Measurements from ENCODE around the gene GRIK3. TPM values are rescaled to one million over a fixed set of nuclear protein-coding genes. Genes with fewer than 3 reads are reported as not detected.

GRIK3 gene
- polyA plus RNA-seq, 1 donor (not counting 4 experiments of a cell fraction or from before 2014, with no cell fraction given) = not detected

DNA sequence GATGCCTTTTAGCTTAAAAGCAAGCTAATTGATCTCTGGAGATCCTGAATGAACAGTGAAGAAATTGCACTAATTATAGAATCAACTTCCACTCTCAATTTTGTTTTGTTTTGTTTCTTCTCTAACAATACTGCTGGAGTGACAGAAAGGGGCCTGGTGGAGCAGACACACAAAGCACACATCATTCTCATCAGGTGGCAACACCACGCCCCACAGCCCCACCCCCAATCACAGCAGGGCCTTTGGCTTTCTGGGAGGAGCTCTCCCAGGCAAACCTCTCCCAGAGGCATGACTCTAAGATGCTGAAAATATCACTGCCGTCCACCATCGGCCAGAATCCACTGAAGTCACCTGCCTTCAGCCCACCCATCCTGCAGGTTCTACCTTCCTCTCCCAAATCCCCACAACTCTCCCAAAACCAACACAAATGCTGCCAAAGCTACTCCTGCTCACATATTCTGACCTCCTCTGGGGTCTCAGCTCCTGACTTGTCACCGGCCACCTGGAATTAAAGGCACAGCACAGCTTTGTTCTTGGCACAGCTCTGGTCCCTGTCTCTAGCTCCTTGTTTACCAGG lies 120.7 kb downstream of the GRIK3 start:
- Histone ChIP-seq H3K4me2 (ENCODE audit: control insufficient read depth, extremely low read depth, insufficient read depth, low read depth, low read length) (no peak overlapping the region), H3K27ac (ENCODE audit: control insufficient read depth, insufficient read depth, low read length) (no peak overlapping the region), H3K27me3 (ENCODE audit: control insufficient read depth, extremely low read depth, insufficient read depth, low read length) (no peaks in the 10 kb centered on the region), H3K4me1 (ENCODE audit: control insufficient read depth, extremely low read depth, insufficient read depth, low read length) (no peaks in the 10 kb centered on the region), H3K9me1 (ENCODE audit: control insufficient read depth, extremely low read depth, insufficient read depth, low read length) (no peaks in the 10 kb centered on the region), H4K20me1 (ENCODE audit: control insufficient read depth, extremely low read depth, insufficient read depth, low read length) (no peaks in the 10 kb centered on the region), H2AFZ (ENCODE audit: control insufficient read depth, low read length) (no peak overlapping the region), H3K36me3 (ENCODE audit: control insufficient read depth in 2 of 2, extremely low read depth in 1 of 2, insufficient read depth in 2 of 2, low read length in 2 of 2) (no peaks in the 10 kb centered on the region), H3K9ac (ENCODE audit: control insufficient read depth, extremely low read depth, insufficient read depth, low read length) (no peak overlapping the region), H3K79me2 (ENCODE audit: control insufficient read depth, insufficient read depth, low read length) (no peaks in the 10 kb centered on the region), H3K4me3 (ENCODE audit: control insufficient read depth in 2 of 3, extremely low read depth in 1 of 3, insufficient read depth in 2 of 3, low read depth in 1 of 3, low read length in 3 of 3) (no peak overlapping the region), H3K9me3 (ENCODE audit: control insufficient read depth, low read depth, low read length) (no peaks in the 10 kb centered on the region)
- TF ChIP-seq, protein P1, sequence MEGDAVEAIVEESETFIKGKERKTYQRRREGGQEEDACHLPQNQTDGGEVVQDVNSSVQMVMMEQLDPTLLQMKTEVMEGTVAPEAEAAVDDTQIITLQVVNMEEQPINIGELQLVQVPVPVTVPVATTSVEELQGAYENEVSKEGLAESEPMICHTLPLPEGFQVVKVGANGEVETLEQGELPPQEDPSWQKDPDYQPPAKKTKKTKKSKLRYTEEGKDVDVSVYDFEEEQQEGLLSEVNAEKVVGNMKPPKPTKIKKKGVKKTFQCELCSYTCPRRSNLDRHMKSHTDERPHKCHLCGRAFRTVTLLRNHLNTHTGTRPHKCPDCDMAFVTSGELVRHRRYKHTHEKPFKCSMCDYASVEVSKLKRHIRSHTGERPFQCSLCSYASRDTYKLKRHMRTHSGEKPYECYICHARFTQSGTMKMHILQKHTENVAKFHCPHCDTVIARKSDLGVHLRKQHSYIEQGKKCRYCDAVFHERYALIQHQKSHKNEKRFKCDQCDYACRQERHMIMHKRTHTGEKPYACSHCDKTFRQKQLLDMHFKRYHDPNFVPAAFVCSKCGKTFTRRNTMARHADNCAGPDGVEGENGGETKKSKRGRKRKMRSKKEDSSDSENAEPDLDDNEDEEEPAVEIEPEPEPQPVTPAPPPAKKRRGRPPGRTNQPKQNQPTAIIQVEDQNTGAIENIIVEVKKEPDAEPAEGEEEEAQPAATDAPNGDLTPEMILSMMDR (optimal IDR thresholded peaks at IDR 0.05 in 1 of 3, IDR thresholded peaks at IDR 0.05 in 1 of 3, conservative IDR thresholded peaks at IDR 0.05 in 1 of 3; ENCODE audit: extremely low read depth in 1 of 3, insufficient read depth in 2 of 3, low read length in 3 of 3) = no peak
- TF ChIP-seq EZH2 (IDR thresholded peaks at IDR 0.05; ENCODE audit: low read length) = no peak
- dilution Hi-C loops (cut with MboI; ENCODE audit: extremely low pct_ligation_motif_present, low sequenced_read_pairs) = no loop called here
- no peak for DNase-seq (ENCODE audit: low read depth, low spot score)
- FAIRE-seq = no peak

DNA sequence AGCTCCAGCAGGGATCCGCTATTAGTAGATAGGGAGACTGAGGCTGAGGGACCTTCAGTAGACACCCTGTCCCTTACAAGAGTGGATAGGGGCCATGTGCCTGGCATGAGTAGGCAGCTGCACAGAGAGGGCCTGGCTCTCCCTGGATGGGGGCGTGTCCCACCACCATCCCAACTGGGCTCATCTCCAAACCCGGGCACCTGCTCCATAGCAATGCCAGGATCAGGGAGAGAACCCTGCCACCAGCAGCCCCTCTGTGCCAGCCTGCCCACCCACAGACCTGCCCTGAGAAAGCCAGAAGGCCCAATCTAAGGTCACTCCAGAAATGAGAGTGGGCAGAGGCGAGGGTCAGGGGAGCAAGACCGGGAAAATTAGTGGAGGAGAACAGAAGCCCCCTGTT lies 121.3 kb downstream of the GRIK3 start:
- Histone ChIP-seq H3K27me3 (ENCODE audit: control insufficient read depth, extremely low read depth, insufficient read depth, low read length) (no peaks in the 10 kb centered on the region), H3K27ac (ENCODE audit: control insufficient read depth, insufficient read depth, low read length) (no peak overlapping the region), H3K9me1 (ENCODE audit: control insufficient read depth, extremely low read depth, insufficient read depth, low read length) (no peaks in the 10 kb centered on the region), H3K9me3 (ENCODE audit: control insufficient read depth, low read depth, low read length) (no peaks in the 10 kb centered on the region), H3K36me3 (ENCODE audit: control insufficient read depth in 2 of 2, extremely low read depth in 1 of 2, insufficient read depth in 2 of 2, low read length in 2 of 2) (no peaks in the 10 kb centered on the region), H3K4me2 (ENCODE audit: control insufficient read depth, extremely low read depth, insufficient read depth, low read depth, low read length) (no peak overlapping the region), H4K20me1 (ENCODE audit: control insufficient read depth, extremely low read depth, insufficient read depth, low read length) (no peaks in the 10 kb centered on the region), H3K79me2 (ENCODE audit: control insufficient read depth, insufficient read depth, low read length) (no peaks in the 10 kb centered on the region), H3K4me1 (ENCODE audit: control insufficient read depth, extremely low read depth, insufficient read depth, low read length) (no peaks in the 10 kb centered on the region), H2AFZ (ENCODE audit: control insufficient read depth, low read length) (no peak overlapping the region), H3K4me3 (ENCODE audit: control insufficient read depth in 2 of 3, extremely low read depth in 1 of 3, insufficient read depth in 2 of 3, low read depth in 1 of 3, low read length in 3 of 3) (no peak overlapping the region), H3K9ac (ENCODE audit: control insufficient read depth, extremely low read depth, insufficient read depth, low read length) (no peak overlapping the region)
- TF ChIP-seq, protein P1 (optimal IDR thresholded peaks at IDR 0.05 in 1 of 3, IDR thresholded peaks at IDR 0.05 in 1 of 3, conservative IDR thresholded peaks at IDR 0.05 in 1 of 3; ENCODE audit: extremely low read depth in 1 of 3, insufficient read depth in 2 of 3, low read length in 3 of 3) = no peak
- TF ChIP-seq EZH2 (IDR thresholded peaks at IDR 0.05; ENCODE audit: low read length) = no peak
- no peak for FAIRE-seq
- dilution Hi-C loops (cut with MboI; ENCODE audit: extremely low pct_ligation_motif_present, low sequenced_read_pairs) = no loop called here
- DNase-seq (ENCODE audit: low read depth, low spot score) = no peak
